AG10803 (cell line): ENCODE results near the gene BCL2L12.

Experiments
- DNase-seq: peaks from one replicate; pipeline ENCODE4 v3.0.0; 2010; ENCODE audit warnings: low read depth
- H3K4me3 ChIP-seq: 2 replicates; pipeline ENCODE4 v1.5.1; 2011; ENCODE audit warnings: mild to moderate bottlenecking, low read length, control low read depth
- CTCF ChIP-seq: conservative IDR thresholded peaks from 2 replicates; pipeline ENCODE4 v1.5.1; 2011; ENCODE audit warnings: mild to moderate bottlenecking, low read length, control low read depth, inconsistent platforms

BCL2L12 gene

DNA sequence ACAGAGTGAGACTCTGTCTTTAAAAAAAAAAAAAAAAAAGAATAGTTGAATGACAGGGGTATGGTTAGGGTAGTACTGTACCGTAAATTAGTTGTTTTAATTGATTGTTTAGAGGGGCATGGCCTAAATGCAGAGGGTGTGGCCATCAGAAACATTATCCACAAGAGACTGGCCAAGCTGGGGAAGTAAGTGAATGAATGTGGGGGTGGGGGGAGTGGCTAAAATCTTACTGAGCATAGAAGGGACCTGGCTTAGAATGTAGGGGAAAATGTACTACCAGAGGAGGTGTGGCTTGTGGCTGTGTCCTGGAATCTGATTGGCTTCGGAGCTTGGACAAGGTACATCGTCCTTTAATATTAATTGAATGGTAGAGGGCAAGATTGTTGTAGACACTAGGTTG, 3.8 kb downstream of the BCL2L12 start:
- no peak for DNase-seq
- no peak overlapping the region for H3K4me3 ChIP-seq
- TF ChIP-seq CTCF = no peak

- H3K4me3 ChIP-seq = no peak overlapping the region
- peak; percentile 91 for TF ChIP-seq CTCF
- DNase-seq = peak; percentile 56
Measured at GRCh38 chr19:49672131-49672919, 6.6 kb downstream of the BCL2L12 start.

- H3K4me3 ChIP-seq = peak overlapping the region; percentile 63
- TF ChIP-seq CTCF = no peak
- DNase-seq = peak; percentile 95
Measured at GRCh38 chr19:49676136-49676783, 10.5 kb downstream of the BCL2L12 start.

DNA sequence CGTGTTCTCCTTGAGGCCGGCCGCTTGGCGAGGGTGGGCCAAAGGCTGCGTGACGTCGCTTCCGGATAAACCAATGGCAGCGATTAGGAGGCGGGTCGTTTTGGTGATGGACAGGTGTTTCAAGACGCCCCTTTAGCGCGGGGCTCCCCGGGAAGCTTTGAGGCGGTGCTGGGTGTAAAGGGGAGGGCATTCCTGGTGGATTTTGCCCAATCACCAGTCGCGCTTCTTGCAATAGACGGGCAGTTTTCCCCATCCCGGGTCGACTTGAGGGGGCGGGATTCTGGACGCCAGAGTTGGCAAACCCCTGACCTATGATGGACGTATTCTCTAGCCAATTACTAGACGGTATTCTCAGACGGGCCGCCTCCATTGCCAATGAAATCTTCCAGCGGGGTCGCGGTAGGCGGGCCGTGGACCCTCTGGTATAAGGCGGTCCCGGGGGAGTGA, 11.1 kb downstream of the BCL2L12 start:
- peak; percentile 100 for DNase-seq
- no peak for TF ChIP-seq CTCF
- H3K4me3 ChIP-seq = peak overlapping the region; percentile 99

GRCh38 chr19:49677231-49677900, 11.6 kb downstream of the BCL2L12 start, which contains the start of gene PRMT1:
TSS of gene PRMT1 (plus strand) at chr19:49677271. CDS start at chr19:49677281, 10 bp downstream.
- H3K4me3 ChIP-seq = peak within 1 kb of the TSS; percentile 99
- no peak for TF ChIP-seq CTCF
- no peak for DNase-seq

GRCh38 chr19:49677901-49678674, 12.4 kb downstream of the BCL2L12 start:
- TF ChIP-seq CTCF = peak; percentile 58
- H3K4me3 ChIP-seq = peak overlapping the region; percentile 99
- peak; percentile 49 for DNase-seq
